Small intestine (tissue), 7 donors: ENCODE data around the gene ABCB6. TPM values are rescaled to one million over a fixed set of nuclear protein-coding genes. Genes with fewer than 3 reads are reported as not detected.

Source experiments
- DNase-seq, 2 donors: peaks; one replicate each; pipeline versions ENCODE4 v3.0.0 to v3.0.0-alpha.2; 2013
- FAIRE-seq: peaks from 2 replicates; lab custom pipeline; 2012; peaks lifted over from hg19 to GRCh38; lab: Jason Lieb, UNC
- H3K27ac ChIP-seq, 3 donors: one replicate each; pipeline ENCODE4 v1.5.1; 2013; ENCODE audit warnings: low read length in 2 of 3, mild to moderate bottlenecking in 2 of 3, control low read depth in 1 of 3, inconsistent platforms in 1 of 3, low read depth in 1 of 3, moderate library complexity in 1 of 3
- H3K27me3 ChIP-seq, 3 donors: one replicate each; pipeline ENCODE4 v1.6.1; 2013; ENCODE audit warnings: low read length in 3 of 3, inconsistent platforms in 1 of 3; ENCODE audit not compliant: control insufficient read depth in 3 of 3, insufficient read depth in 3 of 3
- H3K36me3 ChIP-seq, 3 donors: one replicate each; pipeline ENCODE4 v1.6.1; 2013; ENCODE audit warnings: low read length in 3 of 3, inconsistent platforms in 1 of 3, low read depth in 1 of 3, mild to moderate bottlenecking in 1 of 3, moderate library complexity in 1 of 3; ENCODE audit not compliant: control insufficient read depth in 3 of 3, insufficient read depth in 2 of 3
- H3K4me1 ChIP-seq, 3 donors: one replicate each; pipeline ENCODE4 v1.6.1; 2013; ENCODE audit warnings: low read length in 2 of 3, inconsistent platforms in 1 of 3, low read depth in 1 of 3, mild to moderate bottlenecking in 1 of 3, moderate library complexity in 1 of 3; ENCODE audit not compliant: control insufficient read depth in 3 of 3, insufficient read depth in 2 of 3
- H3K4me3 ChIP-seq, 3 donors: one replicate each; pipeline ENCODE4 v1.5.1; 2013; ENCODE audit warnings: low read length in 3 of 3, control low read depth in 1 of 3, inconsistent platforms in 1 of 3, low read depth in 1 of 3, mild to moderate bottlenecking in 1 of 3, moderate library complexity in 1 of 3
- H3K9me3 ChIP-seq, 2 donors: one replicate each; pipeline ENCODE4 v1.6.1; 2013; ENCODE audit warnings: low read depth in 1 of 2, low read length in 1 of 2; ENCODE audit not compliant: control insufficient read depth in 2 of 2, insufficient read depth in 1 of 2
- WGBS, 3 donors: extraction: QIAGEN DNeasy Blood & Tissue Kit; methylation state at CpG; one replicate each; pipeline ENCODE4 v1.1.7; 2013; 5-methylcytosine and 5-hydroxymethylcytosine counted together
- polyA plus RNA-seq, 4 donors: library from polyadenylated mRNA; stranded (reverse) in 3 of 4; unstranded in 1 of 4; fragments of 200-250 nt in 3 of 4; fragments of 120-200 nt in 1 of 4; gene quantifications; one replicate each; pipeline versions ENCODE4 v1.2.1 to v1.2.3, GENCODE V29; 2013
- donor health status: healthy with polysubstance abuse.
- donor health status: control.
- donor health status: control.
- donor health status: Bipolar disorder and iron deficiency.
- donor health status: healthy.

The ABCB6 gene
- polyA plus RNA-seq, 4 donors = 37.7 to 49.2 (median 43.0) TPM

DNA sequence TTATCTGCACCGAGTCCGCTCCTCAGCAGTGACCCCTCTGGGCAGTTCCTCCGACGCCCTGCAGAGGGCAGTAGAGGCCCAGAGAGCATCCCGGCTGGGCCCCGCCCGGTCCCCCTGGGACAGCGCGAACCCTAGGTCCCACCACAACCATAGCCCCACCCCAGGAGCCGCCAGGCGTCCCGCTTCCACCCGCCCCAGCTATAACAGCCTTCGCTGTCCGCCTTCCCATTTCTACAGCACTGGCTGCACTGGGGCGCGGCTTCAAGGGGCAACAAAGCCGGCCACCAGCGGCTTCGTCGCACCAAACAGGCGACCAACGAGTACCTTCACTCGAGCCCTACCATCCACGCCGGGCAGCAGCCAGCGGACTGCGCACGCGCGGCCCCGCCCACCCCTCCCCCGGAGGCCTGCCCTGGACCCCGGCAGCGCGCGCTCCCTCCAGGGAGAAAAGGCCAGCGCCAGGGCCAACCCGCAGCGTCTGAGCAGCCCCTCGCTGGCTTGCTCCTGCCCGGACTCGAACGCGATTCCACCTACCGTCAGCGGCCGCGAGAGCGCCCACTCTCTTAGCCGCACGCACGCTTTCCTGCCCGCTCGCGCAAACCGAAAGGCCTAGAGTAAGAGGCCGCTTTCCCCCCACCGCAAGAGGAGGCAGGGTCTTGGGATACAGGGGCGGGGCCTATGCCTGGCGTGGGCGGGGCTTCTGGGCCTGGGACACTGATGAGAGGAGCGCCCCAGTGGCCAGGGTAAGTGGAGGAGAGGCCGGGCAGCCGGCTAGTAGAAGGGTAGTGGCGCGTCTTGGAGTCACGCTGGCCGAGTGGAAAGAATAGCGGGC lies 58.4 kb downstream of the ABCB6 start, which contains the start of gene NHEJ1:
Gene NHEJ1, minus strand, starts transcription at position 630 of the 832 bp plus-strand sequence. CDS start 2,453 bp downstream, outside the sequence.
- H3K27ac ChIP-seq = peak within 1 kb of the TSS; percentile 65 to 96 (median 92)
- DNase-seq = peak; percentile 97 to 98
- H3K4me3 ChIP-seq = peak within 1 kb of the TSS; percentile 49 to 76 (median 57)
- no peaks in the 10 kb centered on the region for H3K9me3 ChIP-seq
- H3K36me3 ChIP-seq = peaks cover 0 to 17% (median 2%) of the 10 kb centered on the region in 3 donors
- no peaks in the 10 kb centered on the region for H3K27me3 ChIP-seq
- H3K4me1 ChIP-seq = peaks cover 2 to 11% (median 8%) of the 10 kb centered on the region in 3 donors
- WGBS, 3 donors = 0 to 1% (median 0%) methylated on average over 49 to 70 of the region's 70 CpGs
- no peak for FAIRE-seq

Other genes with a start within 250 kb of the ABCB6 start
- gene FEV, start 233.8 kb downstream of the ABCB6 start, polyA plus RNA-seq = 10 to 100 TPM in 1 of 4 donors, 1 to 10 TPM in 3; 2.9 to 19.5 (median 4.4) TPM
- 10 to 100 TPM in 1 of 4 donors, 1 to 10 TPM in 3; 1.3 to 37.0 (median 4.6) TPM for gene CRYBA2, start 225.5 kb downstream of the ABCB6 start, polyA plus RNA-seq
- gene CFAP65, start 177.4 kb downstream of the ABCB6 start, polyA plus RNA-seq = 1 to 10 TPM in 2 of 4 donors, under 1 TPM in 1, not detected in 1; 0.06 to 4.3 (median 1.1) TPM
- gene IHH, start 158.0 kb downstream of the ABCB6 start, polyA plus RNA-seq = 10 to 100 TPM; 13.5 to 95.4 (median 29.1) TPM
- gene NHEJ1, start 58.1 kb downstream of the ABCB6 start, polyA plus RNA-seq = 10 to 100 TPM; 19.3 to 47.1 (median 36.6) TPM
- 10 to 100 TPM in 3 of 4 donors, 1 to 10 TPM in 1; 4.3 to 26.6 (median 12.1) TPM for gene SLC23A3, start 48.9 kb downstream of the ABCB6 start, polyA plus RNA-seq
- 10 to 100 TPM; 54.6 to 86.7 (median 72.2) TPM for gene CNPPD1, start 42.0 kb downstream of the ABCB6 start, polyA plus RNA-seq
- gene RETREG2, start 40.7 kb downstream of the ABCB6 start, polyA plus RNA-seq = 100 to 1,000 TPM in 1 of 4 donors, 10 to 100 TPM in 3; 36.2 to 101 (median 54.5) TPM
- gene ZFAND2B, start 12.2 kb downstream of the ABCB6 start, polyA plus RNA-seq = 100 to 1,000 TPM in 2 of 4 donors, 10 to 100 TPM in 2; 46.9 to 182 (median 101) TPM
- gene ATG9A, start 10.7 kb upstream of the ABCB6 start, polyA plus RNA-seq = 10 to 100 TPM in 3 of 4 donors, 1 to 10 TPM in 1; 8.1 to 44.1 (median 23.5) TPM
- 10 to 100 TPM; 20.2 to 62.7 (median 36.7) TPM for gene ANKZF1, start 10.8 kb upstream of the ABCB6 start, polyA plus RNA-seq
- gene GLB1L, start 26.5 kb upstream of the ABCB6 start, polyA plus RNA-seq = 10 to 100 TPM in 1 of 4 donors, 1 to 10 TPM in 3; 3.1 to 36.1 (median 4.3) TPM
- 10 to 100 TPM; 31.1 to 53.4 (median 42.6) TPM for gene STK16, start 26.5 kb upstream of the ABCB6 start, polyA plus RNA-seq
- gene TUBA4B, start 34.3 kb upstream of the ABCB6 start, polyA plus RNA-seq = under 1 TPM in 2 of 4 donors, not detected in 2; 0.06 to 0.67 TPM
- 10 to 100 TPM; 42.1 to 62.0 (median 49.8) TPM for gene TUBA4A, start 35.0 kb upstream of the ABCB6 start, polyA plus RNA-seq
- 10 to 100 TPM; 43.3 to 65.8 (median 57.7) TPM for gene DNAJB2, start 60.4 kb upstream of the ABCB6 start, polyA plus RNA-seq
- gene PTPRN, start 90.4 kb upstream of the ABCB6 start, polyA plus RNA-seq = 1 to 10 TPM in 3 of 4 donors, not detected in 1; 1.6 to 9.4 (median 4.1) TPM
- gene RESP18, start 113.8 kb upstream of the ABCB6 start, polyA plus RNA-seq = under 1 TPM in 2 of 4 donors, not detected in 2; 0.16 to 0.28 TPM
- 100 to 1,000 TPM in 3 of 4 donors, 10 to 100 TPM in 1; 98.2 to 200 (median 165) TPM for gene DNPEP, start 169.0 kb upstream of the ABCB6 start, polyA plus RNA-seq
- gene DES, start 199.4 kb upstream of the ABCB6 start, polyA plus RNA-seq = 100 to 1,000 TPM in 1 of 4 donors, 10 to 100 TPM in 3; 24.6 to 178 (median 67.4) TPM
- 10 to 100 TPM in 1 of 4 donors, 1 to 10 TPM in 2, under 1 TPM in 1; 0.45 to 15.7 (median 5.3) TPM for gene SPEG, start 215.9 kb upstream of the ABCB6 start, polyA plus RNA-seq